ENCODE measurements around the gene RBM20.

The RBM20 gene

GRCh38 chr10:110786172-110786571 is 142.0 kb downstream of the RBM20 start:
- H3K36me3 Mint-ChIP-seq (ENCODE audit: low read depth): no peaks in the 10 kb centered on the region
- no peak overlapping the region for H3K4me3 Mint-ChIP-seq
- H3K4me1 Mint-ChIP-seq: peaks cover 40% of the 10 kb centered on the region
- H3K27ac Mint-ChIP-seq: peak overlapping the region; percentile 2 to 76 (median 8)
- peaks cover 3% of the 10 kb centered on the region for H3K27me3 Mint-ChIP-seq (ENCODE audit: low read depth)
- no peak for TF ChIP-seq CTCF (IDR thresholded peaks at IDR 0.05; ENCODE audit: unreplicated experiment in 3 of 3)
- no peaks in the 10 kb centered on the region for H3K9me3 Mint-ChIP-seq

GRCh38 chr10:110788620-110789385 is 144.7 kb downstream of the RBM20 start:
- Mint-ChIP-seq H3K4me3 (no peak overlapping the region), H3K27me3 (ENCODE audit: low read depth) (peaks cover 3% of the 10 kb centered on the region), H3K9me3 (no peaks in the 10 kb centered on the region), H3K27ac (peak overlapping the region; percentile 24 to 53 (median 36)), H3K4me1 (peaks cover 63% of the 10 kb centered on the region), H3K36me3 (ENCODE audit: low read depth) (no peaks in the 10 kb centered on the region)
- no peak for TF ChIP-seq CTCF (IDR thresholded peaks at IDR 0.05; ENCODE audit: unreplicated experiment in 3 of 3)

GRCh38 chr10:110789604-110790433 is 145.7 kb downstream of the RBM20 start:
- peaks cover 3% of the 10 kb centered on the region for H3K27me3 Mint-ChIP-seq (ENCODE audit: low read depth)
- peaks cover 72% of the 10 kb centered on the region for H3K4me1 Mint-ChIP-seq
- no peak for TF ChIP-seq CTCF (IDR thresholded peaks at IDR 0.05; ENCODE audit: unreplicated experiment in 3 of 3)
- peak overlapping the region; percentile 55 to 73 (median 64) for H3K27ac Mint-ChIP-seq
- H3K4me3 Mint-ChIP-seq: no peak overlapping the region
- H3K9me3 Mint-ChIP-seq: no peaks in the 10 kb centered on the region
- H3K36me3 Mint-ChIP-seq (ENCODE audit: low read depth): no peaks in the 10 kb centered on the region

GRCh38 chr10:110790913-110791506 is 146.9 kb downstream of the RBM20 start:
- Mint-ChIP-seq H3K27me3 (ENCODE audit: low read depth) (peaks cover 3% of the 10 kb centered on the region), H3K27ac (peak overlapping the region in 2 of 3 experiments; percentile 55 to 73), H3K4me3 (no peak overlapping the region), H3K9me3 (no peaks in the 10 kb centered on the region), H3K36me3 (ENCODE audit: low read depth) (no peaks in the 10 kb centered on the region), H3K4me1 (peaks cover 70% of the 10 kb centered on the region)
- no peak for TF ChIP-seq CTCF (IDR thresholded peaks at IDR 0.05; ENCODE audit: unreplicated experiment in 3 of 3)

GRCh38 chr10:110791541-110792073 is 147.5 kb downstream of the RBM20 start:
- Mint-ChIP-seq H3K27me3 (ENCODE audit: low read depth) (no peaks in the 10 kb centered on the region), H3K27ac (peak overlapping the region; percentile 10 to 73 (median 55)), H3K36me3 (ENCODE audit: low read depth) (no peaks in the 10 kb centered on the region), H3K4me3 (no peak overlapping the region), H3K9me3 (no peaks in the 10 kb centered on the region), H3K4me1 (peaks cover 64% of the 10 kb centered on the region)
- TF ChIP-seq CTCF (IDR thresholded peaks at IDR 0.05; ENCODE audit: unreplicated experiment in 3 of 3): no peak
